ENCODE data around the gene STAP2.
A peak's percentile ranks its signal among the peaks of the same experiment; 100 is the strongest.
"Not testable (repeated sequence)": the region's sequence is repeated elsewhere in the genome, so short reads cannot be mapped to it uniquely, and the experiment has no call there.

The STAP2 gene

GRCh38 chr19:4329858-4330257 lies 8.8 kb downstream of the STAP2 start:
- TF ChIP-seq CTCF (IDR thresholded peaks at IDR 0.05; ENCODE audit: low read depth, low read length), result no peak
- no peak for DNase-seq (ENCODE audit: low read depth in 2 of 2)
- no peak overlapping the region for H3K4me3 ChIP-seq (replicated peaks in 1 of 2; ENCODE audit: low read depth in 2 of 2, low read length in 2 of 2)

GRCh38 chr19:4328991-4329681 lies 9.5 kb downstream of the STAP2 start:
- not testable (repeated sequence) for DNase-seq (ENCODE audit: low read depth in 2 of 2)

GRCh38 chr19:4328243-4328990 lies 10.2 kb downstream of the STAP2 start:
- peak overlapping the region; percentile 41 to 47 for H3K4me3 ChIP-seq (replicated peaks in 1 of 2; ENCODE audit: low read depth in 2 of 2, low read length in 2 of 2)
- peak; percentile 84 to 98 for DNase-seq (ENCODE audit: low read depth in 2 of 2)
- no peak for TF ChIP-seq CTCF (IDR thresholded peaks at IDR 0.05; ENCODE audit: low read depth, low read length)

More at GRCh38 chr19:4328991-4329681, 9.5 kb downstream of the STAP2 start:
- peak overlapping the region; percentile 41 to 47 for H3K4me3 ChIP-seq (replicated peaks in 1 of 2; ENCODE audit: low read depth in 2 of 2, low read length in 2 of 2)

- DNase-seq (ENCODE audit: low read depth in 2 of 2), result no peak
- TF ChIP-seq CTCF (IDR thresholded peaks at IDR 0.05; ENCODE audit: low read depth, low read length), result no peak
- H3K4me3 ChIP-seq (replicated peaks in 1 of 2; ENCODE audit: low read depth in 2 of 2, low read length in 2 of 2), result peak overlapping the region in 1 of 2 donors; percentile 42
These were observed 10.8 kb downstream of the STAP2 start for GRCh38 chr19:4327877-4328242.

- DNase-seq (ENCODE audit: low read depth in 2 of 2), result peak; percentile 46 to 67
- no peak for TF ChIP-seq CTCF (IDR thresholded peaks at IDR 0.05; ENCODE audit: low read depth, low read length)
- peak overlapping the region in 1 of 2 donors; percentile 42 for H3K4me3 ChIP-seq (replicated peaks in 1 of 2; ENCODE audit: low read depth in 2 of 2, low read length in 2 of 2)
These were observed 11.3 kb downstream of the STAP2 start for GRCh38 chr19:4327252-4327876.

- no peak for DNase-seq (ENCODE audit: low read depth in 2 of 2)
- no peak overlapping the region for H3K4me3 ChIP-seq (replicated peaks in 1 of 2; ENCODE audit: low read depth in 2 of 2, low read length in 2 of 2)
- no peak for TF ChIP-seq CTCF (IDR thresholded peaks at IDR 0.05; ENCODE audit: low read depth, low read length)
These were observed 11.8 kb downstream of the STAP2 start for GRCh38 chr19:4326837-4327251.

- no peak for DNase-seq (ENCODE audit: low read depth in 2 of 2)
- H3K4me3 ChIP-seq (replicated peaks in 1 of 2; ENCODE audit: low read depth in 2 of 2, low read length in 2 of 2), result no peak overlapping the region
- no peak for TF ChIP-seq CTCF (IDR thresholded peaks at IDR 0.05; ENCODE audit: low read depth, low read length)
These were observed 12.3 kb downstream of the STAP2 start for GRCh38 chr19:4326215-4326836.
